ENCODE measurements around the gene RNU6-9.
A peak's percentile ranks its signal among the peaks of the same experiment; 100 is the strongest.
"Not testable (repeated sequence)": the region's sequence is repeated elsewhere in the genome, so short reads cannot be mapped to it uniquely, and the experiment has no call there.

RNU6-9 gene

DNA sequence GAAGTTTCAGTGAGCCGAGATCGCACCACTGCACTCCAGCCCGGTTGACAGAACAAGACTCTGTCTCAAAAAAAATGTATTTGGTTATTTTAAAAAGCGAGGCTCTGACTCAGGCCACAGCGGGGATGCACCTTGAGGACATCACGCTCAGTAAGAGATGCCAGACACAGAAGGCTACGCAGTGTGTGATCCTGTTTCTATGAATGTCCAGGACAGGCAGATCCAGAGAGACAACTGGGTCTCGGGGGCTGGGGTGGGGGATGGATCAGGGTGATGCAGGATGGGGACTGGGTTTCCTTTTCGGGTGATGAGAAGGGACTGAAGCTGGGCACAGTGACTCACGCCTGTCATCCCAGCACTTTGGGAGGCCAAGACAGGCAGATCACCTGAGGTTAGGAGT is 5.7 kb upstream of the RNU6-9 start:
- no peak overlapping the region for H3K4me3 ChIP-seq (ENCODE audit: control insufficient read depth, low read depth, low read length)
- DNase-seq (ENCODE audit: low read depth): no peak
- TF ChIP-seq, protein P1, sequence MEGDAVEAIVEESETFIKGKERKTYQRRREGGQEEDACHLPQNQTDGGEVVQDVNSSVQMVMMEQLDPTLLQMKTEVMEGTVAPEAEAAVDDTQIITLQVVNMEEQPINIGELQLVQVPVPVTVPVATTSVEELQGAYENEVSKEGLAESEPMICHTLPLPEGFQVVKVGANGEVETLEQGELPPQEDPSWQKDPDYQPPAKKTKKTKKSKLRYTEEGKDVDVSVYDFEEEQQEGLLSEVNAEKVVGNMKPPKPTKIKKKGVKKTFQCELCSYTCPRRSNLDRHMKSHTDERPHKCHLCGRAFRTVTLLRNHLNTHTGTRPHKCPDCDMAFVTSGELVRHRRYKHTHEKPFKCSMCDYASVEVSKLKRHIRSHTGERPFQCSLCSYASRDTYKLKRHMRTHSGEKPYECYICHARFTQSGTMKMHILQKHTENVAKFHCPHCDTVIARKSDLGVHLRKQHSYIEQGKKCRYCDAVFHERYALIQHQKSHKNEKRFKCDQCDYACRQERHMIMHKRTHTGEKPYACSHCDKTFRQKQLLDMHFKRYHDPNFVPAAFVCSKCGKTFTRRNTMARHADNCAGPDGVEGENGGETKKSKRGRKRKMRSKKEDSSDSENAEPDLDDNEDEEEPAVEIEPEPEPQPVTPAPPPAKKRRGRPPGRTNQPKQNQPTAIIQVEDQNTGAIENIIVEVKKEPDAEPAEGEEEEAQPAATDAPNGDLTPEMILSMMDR (IDR thresholded peaks at IDR 0.05; ENCODE audit: control insufficient read depth, insufficient read depth, low read depth, low read length, missing control alignments): no peak

DNA sequence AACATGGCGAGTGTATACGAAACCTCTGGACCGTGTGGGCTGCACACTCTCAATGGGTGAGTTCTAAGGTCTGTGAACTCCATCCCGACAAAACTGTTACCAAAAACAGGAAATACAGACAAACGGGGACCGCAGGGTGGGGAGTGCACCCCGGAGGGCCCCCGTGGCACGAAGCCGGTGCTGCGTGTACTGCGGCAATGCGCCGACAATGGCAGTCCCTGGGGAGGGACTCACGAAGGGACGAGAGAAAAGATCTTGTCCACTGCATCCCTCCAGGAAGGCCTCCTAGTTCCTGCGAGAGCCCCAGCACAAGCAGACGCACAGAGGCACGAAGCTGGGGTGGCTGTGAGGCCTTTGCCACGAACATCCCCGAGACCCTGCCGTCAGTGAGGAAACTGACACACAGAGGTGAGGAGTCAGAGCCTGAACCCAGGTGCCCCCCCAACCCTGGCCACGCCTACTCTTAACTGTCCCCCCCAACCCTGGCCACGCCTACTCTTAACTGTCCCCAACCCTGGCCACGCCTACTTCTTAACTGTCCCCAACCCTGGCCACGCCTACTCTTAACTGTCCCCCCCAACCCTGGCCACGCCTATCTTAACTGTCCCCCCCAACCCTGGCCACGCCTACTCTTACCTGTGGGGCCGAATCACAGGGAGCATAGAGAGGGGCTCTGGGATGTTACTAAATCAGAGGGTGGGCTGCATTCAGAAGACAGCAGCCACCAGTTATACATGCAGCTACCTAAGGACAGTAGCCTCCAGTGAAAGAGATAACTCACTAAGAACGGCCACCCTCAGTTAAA is 4.5 kb upstream of the RNU6-9 start:
- TF ChIP-seq, protein P1 (IDR thresholded peaks at IDR 0.05; ENCODE audit: control insufficient read depth, insufficient read depth, low read depth, low read length, missing control alignments): no peak
- no peak for DNase-seq (ENCODE audit: low read depth)
- H3K4me3 ChIP-seq (ENCODE audit: control insufficient read depth, low read depth, low read length): no peak overlapping the region

DNA sequence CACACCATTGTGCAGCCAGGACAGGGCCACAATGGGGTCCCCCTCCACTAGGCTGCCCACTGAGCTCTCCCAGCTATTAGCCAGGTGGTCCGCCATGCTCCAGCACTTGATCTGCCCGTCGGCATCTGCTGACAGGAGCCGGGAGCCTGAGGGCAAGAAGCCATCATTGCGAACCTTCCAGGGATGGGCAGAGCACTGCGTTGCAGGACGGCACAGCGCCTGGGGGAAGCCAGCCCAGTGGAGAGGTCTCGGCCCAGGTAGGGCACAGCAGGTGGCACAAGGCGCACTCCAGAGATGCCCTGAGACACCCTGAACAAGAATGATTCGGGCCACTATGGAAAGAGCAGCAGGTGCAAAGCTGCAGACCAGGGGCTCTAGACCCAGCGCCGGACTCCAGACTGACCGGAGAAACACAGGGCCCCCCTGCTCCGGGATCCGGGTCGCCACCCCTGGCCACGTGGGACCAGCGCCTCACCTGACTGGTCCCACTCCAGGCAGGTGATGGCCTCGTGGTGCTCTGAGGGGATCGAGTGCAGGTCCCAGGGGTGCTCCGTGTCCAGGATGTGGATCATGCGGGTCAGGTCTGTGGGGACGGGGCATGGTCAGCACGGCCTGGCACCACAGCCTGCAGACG is 3.5 kb upstream of the RNU6-9 start:
- H3K4me3 ChIP-seq (ENCODE audit: control insufficient read depth, low read depth, low read length): no peak overlapping the region
- DNase-seq (ENCODE audit: low read depth): no peak
- TF ChIP-seq, protein P1 (IDR thresholded peaks at IDR 0.05; ENCODE audit: control insufficient read depth, insufficient read depth, low read depth, low read length, missing control alignments): no peak

DNA sequence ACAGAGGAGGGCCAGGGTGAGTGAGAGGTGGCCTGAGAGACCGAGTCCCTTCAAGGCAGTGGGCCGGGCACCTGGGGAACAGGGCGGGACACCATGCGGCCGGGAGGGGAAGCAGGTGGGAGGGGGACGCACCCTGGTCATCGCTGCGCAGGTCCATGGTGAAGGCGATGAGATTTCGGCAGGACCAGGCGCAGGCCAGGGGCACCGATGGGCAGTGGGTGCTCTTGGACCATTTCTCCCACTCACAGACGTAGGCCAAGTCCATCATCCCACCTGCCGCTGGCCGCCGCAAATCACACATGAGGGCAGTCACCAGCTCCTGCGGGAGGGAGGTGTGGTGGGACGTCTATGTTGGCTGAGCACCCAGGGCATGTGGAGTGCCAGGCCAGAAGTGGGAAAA is 2.5 kb upstream of the RNU6-9 start:
- TF ChIP-seq, protein P1 (IDR thresholded peaks at IDR 0.05; ENCODE audit: control insufficient read depth, insufficient read depth, low read depth, low read length, missing control alignments): no peak
- DNase-seq (ENCODE audit: low read depth): no peak
- H3K4me3 ChIP-seq (ENCODE audit: control insufficient read depth, low read depth, low read length): no peak overlapping the region

- peak overlapping the region; percentile 93 for H3K4me3 ChIP-seq (ENCODE audit: control insufficient read depth, low read depth, low read length)
- DNase-seq (ENCODE audit: low read depth): not testable (repeated sequence)
Observed at GRCh38 chr19:891421-892200, 1.7 kb upstream of the RNU6-9 start.

DNA sequence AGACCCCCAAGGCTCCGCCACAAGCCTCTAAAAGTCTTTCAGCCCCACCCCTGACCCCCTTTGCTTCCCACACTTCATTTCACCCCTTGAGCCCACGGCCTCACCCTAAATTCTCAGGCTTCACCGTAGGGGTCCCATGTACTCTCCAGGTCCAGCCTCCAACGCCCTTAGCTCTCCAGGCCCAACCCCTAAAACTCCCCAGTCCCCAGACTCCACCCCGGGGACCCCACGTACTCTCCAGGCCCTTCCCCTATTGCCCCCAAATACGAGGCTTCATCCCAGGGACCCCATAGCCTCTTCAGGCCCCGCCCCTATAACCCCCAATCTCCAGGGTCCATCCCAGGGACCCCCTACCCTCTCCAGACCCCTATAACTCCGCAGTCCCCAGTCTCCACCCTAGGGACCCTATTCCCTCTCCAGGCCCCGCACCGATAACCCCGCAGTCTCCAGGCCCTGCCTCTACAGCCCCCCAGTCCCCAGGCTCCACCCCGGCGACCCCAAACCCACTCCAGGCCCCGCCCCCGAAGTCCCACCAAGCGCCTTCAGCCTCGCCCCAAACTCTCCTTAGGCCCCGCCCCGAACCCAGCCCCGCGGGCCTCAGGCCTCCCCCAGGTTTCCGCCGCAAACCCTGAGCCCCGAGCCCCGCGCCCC is 916 bp upstream of the RNU6-9 start:
- no peak for DNase-seq (ENCODE audit: low read depth)
- peak overlapping the region; percentile 93 for H3K4me3 ChIP-seq (ENCODE audit: control insufficient read depth, low read depth, low read length)
- TF ChIP-seq, protein P1 (IDR thresholded peaks at IDR 0.05; ENCODE audit: control insufficient read depth, insufficient read depth, low read depth, low read length, missing control alignments): no peak
